ENCODE data around the gene INF2.

The INF2 gene

DNA sequence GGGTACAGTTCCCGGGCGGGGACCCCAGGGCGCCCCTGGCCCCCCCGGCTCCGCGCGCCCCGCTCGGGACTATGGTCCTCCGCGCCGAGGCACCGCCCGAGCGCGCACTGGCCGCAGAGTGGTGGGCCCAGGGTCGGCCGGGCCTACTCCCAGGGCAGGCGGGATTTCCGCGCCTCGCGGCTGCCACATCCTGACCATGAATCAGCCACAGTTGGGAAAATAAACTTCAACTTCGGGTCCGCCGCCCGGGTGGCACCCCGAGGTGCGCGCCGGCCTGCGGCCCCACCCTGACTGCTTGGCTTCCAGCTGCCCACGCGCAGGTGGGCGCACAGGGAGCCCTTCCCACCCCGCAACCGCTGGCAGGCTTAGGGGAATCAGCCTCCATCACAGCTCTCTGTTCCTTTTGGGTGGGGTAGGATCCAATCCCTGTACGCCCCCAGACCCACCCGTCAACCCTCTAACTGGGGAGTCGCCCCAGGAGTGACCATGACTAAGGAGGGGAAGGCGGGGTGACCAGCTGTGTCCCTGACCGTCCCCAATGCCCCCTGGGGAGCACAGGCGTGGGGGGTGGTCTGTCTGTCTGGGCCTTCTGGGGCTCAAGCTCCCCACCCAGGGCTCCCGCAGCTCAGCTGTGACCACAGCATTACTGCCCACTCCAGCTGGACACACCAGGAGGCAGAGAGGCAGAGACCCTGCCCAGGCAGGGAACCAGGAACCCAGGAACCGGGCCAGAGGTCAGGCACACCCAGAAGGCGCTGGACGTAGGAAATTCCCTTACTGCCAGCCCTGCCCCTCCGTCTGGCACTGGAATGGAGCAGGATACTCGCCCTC is 678 bp downstream of the INF2 start:
- DNase-seq: peak; percentile 19 to 43

DNA sequence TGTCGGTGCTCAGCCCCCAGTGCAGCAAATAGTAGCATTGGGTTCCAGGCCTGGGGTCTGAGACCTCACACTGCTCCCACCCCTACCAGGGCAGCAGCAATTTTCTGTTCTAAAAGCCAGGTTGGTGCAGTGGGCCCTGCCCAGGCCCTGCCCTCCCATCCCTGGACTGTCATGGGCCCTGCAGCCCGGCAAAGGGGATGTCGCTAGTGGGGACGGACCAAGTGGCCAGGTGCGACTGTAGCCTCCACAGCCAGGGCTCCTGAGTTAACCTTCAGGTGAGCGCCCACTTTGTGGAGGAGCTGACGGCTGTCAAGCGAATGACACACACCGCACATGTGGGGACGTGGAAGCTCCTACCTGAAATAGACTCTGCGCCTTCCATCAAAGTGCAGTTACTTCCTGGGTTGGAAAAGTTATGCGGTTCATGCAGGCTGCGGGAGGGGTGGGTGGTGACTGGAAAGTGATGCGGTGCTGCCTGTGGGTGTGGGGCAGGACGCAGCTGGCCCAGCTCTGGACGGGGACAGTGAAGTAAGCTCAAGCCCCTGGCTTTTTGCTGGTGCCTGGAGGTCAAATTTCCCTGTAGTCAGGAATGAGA is 1.5 kb downstream of the INF2 start:
- no peak for DNase-seq

DNA sequence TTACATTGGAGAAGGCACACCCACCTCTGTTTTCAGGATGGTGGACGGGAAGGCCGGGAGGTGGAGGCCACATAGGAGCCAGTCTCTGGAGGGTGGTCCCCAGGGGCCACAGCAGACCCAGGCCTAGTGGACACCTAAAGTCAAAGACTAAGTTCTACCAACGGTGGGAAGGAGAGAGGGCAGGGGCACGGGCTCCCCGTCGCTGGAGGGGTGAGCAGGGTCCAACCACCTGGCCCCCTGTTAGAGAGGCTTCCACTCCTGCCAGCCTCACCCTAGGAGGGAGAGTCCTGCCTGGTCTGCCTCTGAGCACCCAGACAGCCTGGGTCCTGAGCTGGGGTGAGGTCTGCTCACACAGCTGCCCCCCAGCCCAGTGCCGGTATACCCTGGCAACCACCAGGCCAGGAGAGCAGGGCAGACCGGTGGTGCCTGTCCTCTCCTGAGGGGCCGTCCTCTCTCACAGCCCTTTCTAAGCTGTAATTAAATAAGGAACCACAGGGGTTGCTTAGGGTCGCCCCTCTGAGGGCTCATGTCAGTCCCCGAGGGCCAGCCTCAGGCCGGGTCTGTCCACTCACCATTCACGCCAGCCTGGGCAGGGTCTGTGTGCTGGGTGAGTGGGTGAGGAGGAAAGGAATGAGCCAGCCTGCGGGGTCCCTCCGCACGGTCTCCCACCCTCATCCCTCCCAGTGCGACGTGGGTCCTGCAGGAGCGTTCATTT is 2.3 kb downstream of the INF2 start:
- no peak for DNase-seq

DNA sequence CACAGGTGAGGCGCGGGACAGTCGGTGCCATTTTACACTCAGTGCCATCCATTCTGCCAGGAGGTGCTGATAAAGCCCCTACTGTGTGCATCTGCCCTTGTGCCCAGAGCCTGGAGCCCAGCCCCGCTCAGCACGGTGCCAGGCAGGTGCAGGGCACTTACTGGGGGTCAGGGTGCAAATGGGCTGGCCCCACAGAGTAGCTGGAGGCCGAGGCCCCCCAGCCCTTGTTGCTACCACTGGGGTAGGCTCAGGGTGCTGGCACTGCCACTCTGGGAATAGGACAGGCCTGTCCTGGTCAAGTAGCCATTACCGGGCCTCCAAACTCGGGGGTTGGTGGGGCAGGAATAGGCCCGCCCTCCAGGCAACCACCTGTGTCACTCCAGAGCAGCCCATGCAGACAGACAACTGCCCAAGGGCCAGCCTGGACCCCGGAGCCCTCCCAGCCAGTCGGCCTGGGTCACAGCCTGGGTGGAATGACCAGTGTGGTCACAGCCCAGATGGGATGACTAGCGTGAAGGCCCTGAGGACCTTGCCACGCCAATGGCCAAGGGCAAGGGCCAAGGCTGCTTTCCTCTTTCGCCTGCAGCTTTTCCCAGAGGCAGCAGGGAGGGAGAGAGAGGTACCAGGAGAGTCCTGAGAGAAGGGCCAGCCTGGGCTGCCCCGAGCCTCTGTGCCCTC is 3.0 kb downstream of the INF2 start:
- no peak for DNase-seq

DNA sequence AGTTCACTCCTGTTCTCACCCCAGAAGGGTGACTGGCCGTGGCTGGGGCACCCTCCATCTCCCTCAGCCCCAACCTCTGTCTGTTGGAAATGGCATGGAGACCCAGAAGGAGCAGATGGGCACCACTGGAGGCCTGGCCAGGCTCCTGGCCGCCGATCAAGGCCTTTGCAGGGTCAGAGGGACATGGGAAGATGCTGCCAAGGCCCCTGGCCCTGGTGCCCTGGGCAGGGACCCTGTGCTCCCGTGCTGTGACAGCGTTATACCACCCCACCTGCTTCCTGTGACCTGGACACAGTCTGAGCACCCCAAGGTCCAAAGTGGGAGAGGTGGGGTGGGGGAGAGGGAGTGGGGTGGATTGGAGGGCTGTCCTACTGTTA is 3.5 kb downstream of the INF2 start:
- no peak for DNase-seq

DNA sequence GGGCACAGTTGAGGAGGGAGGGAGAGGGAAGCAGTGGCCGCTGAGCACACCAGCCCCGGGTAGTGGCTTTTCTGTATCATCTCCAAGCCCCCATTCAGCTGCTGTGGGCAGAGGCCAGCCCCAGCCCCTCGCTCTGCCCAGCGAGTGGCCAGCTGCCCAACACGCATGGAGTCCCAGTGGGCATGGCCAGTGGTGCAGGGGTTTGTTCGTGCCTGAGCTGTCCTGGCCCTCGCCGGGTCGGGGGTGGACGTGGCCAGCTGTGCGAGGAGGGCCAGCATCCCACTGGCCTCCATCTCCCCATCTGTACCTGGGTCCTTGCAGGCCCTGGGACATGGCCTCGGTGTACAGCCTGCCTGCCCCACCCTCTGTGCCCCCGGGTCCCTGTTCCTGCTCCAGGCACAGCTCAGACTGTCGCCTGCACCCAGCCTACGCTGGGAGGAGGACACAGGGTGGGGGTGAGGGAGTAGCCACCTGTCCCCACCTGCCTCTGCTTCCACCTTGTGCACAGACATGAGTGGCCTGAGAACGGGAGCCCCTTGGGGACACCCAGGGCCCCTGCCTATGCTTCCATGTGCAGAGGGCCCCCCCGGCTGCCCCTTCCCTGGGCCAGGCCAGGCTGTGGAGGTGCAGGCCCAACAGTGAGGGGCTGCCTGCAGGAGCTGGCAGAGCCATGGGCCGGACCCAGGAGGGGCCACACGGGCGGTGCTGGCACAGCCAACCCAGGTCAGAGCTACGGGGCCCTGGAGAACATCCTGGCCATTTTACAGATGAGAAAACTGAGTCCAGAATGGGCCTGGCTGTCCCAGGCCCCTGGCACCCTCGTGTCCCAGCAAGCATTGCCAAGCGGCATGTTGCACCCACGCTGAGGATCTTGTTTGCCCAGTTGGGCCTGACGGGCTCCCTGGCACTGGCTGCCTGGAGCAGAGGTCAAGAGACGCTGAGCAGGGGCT is 4.3 kb downstream of the INF2 start:
- DNase-seq: no peak

DNA sequence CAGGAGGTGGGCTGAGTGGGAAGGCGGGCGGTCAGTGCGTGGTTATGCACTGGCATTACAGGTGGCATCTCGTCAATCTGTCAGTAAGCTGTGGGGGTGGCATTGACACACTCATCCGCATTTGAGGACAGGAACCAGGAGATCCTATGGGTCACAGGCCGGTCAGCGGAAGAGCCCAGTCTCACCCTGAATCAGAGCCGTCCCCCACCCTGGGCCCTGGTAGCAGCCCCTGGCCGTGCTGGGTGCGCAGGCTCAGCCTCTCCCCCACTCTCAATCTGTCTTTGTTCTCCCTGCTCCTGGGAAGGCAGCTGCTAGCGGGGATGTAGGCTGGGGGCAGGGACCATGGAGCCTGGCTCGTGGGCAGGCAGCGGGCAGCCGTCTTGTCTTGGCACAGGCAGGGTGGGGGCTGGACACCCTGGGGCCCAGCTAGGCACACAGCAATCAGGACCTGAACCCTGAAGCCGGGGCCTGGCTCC is 5.1 kb downstream of the INF2 start:
- DNase-seq: no peak

DNA sequence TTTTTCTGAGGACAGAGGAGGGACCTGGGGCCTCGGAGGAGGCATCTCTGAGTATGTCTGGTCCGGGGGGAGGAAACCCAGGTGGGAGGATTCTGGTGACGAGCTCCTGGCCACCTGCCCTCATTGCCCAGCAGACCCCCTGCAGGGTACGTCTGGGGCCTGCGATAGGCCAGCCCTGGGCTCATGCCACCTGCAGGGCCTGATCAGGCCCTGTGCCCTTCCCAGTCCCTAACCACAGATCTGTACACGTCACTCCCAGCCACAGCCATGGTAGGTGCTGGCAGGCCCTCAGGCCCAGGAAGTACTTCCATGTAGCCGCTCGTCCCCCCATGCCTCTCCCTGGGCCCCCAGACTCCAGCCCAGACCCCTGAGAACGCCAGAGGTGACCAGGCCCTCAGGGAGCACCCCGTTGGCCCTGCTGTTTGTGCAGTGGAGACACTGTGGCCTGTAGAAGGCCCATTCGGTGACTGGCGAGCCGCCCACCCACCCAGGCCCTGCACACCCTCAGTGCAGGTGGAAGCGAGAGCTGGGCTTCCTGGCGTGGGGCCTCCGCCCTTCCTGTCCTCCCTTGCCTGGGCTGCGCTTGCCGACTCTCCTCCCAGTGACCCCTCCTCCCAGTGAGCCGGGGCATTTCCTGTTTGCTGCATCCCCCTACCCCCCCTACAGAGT is 5.7 kb downstream of the INF2 start:
- DNase-seq: no peak

DNA sequence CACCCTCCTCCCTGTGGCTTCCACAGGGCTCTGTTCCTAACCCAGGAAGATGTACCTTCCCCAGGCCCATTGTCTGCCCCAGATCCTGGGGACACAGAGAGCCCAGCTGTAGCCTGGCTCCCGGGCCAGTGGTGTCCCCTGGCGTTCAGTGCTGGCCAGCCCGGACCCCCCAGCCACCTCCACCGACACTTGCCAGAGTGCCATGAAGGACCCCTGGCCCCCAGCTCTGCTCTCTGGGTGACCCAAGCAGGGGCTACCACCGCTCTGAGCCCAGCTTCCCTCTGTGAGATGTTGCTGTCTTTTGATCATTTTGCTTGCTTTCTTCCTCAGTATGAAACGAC is 6.2 kb downstream of the INF2 start:
- DNase-seq: no peak

DNA sequence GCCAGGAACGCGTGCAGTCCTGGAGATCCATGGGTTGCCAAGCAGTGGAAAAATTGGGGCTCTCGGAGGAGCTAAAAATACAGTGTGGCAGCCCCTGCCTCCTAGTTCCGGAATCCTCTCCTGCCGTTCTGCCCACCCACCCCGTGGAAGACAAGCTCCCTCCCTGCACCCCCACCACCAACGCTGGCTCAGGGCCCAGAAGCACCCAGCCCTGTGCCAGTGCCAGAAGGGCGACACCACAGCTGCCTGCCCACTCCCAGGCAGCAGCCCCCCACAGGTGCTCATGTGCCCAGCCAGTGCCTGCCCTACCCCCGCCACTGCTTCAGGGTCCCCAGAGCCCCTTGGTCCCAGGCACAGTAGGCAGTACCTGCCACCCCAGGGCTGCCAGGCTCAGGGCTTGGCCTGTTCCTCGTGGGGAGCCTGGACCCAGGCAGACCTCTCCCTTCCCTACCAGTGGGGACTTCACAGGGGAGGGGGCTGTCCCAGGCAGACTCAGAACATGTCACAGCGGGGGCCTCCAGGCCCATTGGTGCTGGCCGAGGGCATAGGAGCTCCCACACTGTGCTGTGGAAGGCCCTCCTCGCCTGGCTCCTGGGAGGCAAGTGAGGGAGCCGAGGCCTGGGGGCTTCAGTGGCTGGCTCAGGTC is 7.4 kb downstream of the INF2 start:
- DNase-seq: no peak

DNA sequence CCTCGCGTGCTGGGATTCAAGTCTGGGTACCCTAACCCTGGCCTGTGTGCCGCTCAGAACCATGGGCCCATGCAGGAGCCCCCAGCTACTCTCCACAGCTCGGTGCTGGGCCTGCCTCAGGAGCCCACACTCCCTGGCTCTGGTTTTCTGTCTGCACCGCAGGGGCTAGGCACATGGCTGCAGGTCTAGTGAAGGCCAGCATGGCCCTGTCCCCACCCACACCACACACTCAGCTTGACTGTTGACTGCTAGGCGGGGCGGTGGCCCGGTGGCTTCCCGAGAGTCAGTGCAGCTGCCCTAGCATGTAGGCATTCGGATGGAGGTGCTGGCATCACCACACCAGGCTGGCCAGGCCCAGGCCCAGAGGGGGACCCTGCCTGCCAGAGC is 7.9 kb downstream of the INF2 start:
- DNase-seq: no peak

DNA sequence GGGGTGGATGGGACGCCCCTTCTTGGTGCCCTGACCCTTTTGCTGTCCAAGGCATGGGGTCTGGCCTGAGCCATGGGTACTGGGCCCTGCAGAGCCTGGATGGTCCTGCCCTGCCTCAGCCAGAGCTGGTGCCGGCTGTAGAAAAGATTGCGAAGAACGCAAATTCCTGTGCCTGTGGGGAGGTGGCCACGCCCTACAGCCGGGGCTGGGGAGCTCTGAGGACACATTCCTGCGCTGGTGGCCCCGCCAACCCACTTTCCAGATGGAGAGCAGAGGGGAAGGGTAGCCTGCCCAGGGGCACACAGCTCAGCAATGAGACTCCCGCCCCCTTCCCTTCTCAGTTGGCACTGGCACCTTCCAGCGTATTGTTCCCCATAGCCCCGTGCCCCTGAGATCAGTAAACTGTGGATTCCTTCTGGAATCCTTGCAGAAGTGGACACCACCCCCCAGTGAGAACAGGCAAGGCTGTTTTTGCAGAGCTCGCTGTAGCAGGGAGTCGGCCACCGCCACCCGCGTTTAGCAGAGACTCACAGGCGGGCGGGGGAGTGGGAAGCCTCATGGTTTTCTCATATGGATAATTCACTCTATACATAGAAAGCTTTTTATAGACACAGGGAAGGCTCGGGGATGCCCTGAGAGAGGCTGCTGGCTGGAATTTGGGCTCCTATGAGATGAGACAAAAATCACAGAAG is 8.6 kb downstream of the INF2 start:
- no peak for DNase-seq

DNA sequence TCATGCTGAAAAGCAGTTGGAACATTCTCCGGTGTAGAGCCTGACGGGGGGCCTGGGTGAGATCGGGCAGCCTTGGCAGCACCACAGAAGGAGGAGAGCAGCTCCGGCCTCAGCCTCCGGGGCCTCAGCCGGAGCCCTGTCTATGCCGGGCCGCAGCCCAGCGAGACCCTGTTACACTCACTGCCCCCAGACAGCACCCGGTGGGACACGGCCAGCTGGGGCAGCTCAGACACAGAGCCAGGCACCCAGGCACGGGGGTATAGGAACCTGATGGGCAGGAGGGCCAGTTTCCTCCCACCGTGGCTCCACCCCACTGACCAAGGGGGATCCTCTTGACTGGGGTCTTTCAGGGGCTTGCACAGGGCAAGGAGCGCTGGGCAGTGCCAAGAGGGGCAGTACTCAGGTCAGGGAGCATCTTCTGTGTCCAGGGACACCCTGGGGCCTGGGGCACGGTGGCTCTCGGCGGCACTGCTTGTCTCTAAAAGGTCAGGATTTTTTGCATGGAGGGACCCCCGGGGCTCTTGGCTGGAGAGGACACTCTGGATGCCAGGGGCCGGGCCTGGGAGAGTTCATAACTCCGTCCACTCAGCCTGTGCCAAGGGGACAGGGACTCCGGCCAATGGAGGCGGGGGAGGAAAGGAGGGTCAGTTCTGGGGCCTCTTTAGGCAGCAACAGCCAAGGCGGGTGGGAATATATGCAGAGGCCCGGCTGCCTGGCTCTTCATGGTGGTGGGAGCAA is 9.4 kb downstream of the INF2 start:
- DNase-seq: no peak

DNA sequence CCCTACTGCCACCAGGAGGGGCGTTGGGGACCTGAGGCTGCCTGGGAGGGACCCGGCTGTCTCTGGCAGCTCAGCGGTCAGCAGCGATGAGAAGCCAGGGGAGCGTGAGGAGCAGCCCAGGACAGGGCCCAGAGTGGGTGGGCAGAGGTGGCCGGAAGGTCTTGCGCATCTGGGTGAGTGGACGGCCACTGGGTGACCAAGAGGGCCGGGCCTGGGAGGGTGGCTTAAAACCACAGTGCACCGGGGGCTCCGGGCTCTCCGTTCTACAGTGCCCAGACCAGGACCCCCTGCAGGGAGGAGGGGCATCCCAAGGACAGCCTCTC is 10.0 kb downstream of the INF2 start:
- no peak for DNase-seq

DNA sequence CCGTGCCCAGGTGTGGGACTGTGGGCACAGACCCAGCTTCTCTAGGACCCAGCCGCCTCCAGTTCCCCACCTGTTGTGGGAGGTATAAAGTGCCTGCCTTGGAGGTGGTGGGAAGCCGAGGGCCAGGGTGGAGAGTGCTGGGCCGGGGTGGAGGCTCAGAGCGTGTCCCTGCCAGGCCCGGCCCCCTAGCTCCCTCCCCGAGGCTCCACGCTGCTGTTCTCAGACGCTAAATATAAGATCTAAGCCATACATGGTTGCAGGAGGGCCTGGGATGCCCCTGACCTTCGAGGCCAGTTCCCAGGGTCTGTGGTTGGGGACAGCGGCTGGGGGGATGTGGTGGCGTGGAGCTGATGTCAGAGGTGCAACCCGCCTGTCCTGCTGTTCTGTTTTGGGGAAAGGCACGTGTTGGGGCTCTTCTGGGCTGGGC is 10.8 kb downstream of the INF2 start:
- no peak for DNase-seq

DNA sequence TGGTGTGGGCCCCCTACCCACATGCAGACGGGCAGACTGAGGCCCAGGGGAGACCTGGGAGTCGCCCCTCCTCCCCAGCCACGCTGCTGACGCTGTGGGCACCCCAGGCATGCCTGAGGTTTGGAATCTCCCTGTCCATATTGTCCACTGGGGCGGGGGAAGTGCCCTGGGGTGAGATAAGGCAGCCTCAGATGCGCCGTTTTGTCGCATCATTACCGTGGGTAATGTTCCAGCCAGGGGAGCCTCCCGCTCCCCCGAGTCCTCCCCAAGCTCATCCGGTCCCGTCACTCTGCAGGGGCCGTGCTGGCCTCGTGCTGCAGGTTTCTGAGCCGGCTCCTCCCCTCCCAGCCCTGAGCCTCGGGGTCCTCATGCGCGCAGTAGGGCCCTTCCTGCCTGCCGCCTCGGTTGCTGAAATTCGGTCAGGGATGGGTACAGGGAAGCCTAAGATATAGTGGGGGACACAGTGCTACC is 11.4 kb downstream of the INF2 start:
- no peak for DNase-seq

DNA sequence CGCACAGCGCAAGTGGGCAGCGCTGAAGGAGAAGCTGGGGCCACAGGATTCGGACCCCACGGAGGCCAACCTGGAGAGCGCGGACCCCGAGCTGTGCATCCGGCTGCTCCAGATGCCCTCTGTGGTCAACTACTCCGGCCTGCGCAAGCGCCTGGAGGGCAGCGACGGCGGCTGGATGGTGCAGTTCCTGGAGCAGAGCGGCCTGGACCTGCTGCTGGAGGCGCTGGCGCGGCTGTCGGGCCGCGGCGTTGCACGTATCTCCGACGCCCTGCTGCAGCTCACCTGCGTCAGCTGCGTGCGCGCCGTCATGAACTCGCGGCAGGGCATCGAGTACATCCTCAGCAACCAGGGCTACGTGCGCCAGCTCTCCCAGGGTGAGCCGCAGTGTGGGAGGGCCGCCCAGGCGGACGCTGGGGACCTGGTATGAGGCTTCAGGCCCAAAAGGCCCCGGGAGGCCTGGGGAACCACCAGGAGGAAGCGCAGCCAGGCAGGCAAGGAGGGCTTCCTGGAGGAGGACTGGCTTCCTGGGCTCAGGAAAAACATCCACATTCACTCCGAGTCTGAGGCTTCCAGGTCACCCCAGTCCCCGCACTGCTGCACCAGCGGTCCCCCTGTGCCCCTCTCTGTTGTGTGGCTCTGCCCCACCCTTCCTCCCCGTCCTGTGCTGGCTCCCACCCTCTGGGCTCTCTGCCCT is 12.1 kb downstream of the INF2 start:
- no peak for DNase-seq

DNA sequence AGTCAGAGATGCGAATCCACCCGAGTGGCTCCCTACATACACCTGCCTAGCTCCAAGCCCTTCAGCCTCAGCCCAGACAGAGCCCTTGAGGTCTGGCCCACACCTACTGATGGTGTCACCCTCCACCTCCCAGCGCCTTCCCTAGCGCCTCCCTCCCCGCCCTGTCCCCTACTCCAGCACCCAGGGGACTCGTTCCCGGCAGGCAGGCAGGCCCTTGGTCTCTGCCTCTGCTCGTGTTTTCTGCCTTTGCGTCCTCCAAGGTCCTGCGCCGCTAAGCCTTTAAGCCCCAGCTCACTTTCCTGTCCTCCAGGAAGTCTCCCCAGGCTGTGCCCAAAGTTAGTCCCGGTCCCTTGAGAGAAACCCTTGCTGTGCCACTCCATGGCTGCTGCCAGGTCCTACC is 12.7 kb downstream of the INF2 start:
- no peak for DNase-seq

DNA sequence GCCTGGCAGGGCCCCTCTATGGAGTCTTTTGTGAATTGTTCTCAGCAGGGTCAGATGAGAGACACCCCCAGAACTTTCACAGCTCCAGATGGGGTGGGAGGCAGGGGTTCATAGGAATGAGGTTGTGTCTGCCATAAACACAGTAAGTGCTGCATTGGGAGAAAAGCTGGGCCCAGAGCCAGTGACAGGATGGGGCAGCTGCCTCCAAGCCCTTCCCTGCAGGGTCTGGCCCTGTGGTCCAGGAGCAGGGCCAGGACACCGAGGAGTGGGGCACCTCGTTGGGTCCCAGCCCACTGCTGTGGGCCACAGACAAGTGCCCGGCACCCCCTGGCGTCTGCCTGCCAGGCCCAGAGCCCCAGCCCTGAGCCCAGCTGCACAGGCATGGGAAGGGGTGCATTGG is 13.3 kb downstream of the INF2 start:
- no peak for DNase-seq
